GM19463 (cell line): Measurements from ENCODE around the gene NLRC3.
"Not testable (repeated sequence)": the region's sequence is repeated elsewhere in the genome, so short reads cannot be mapped to it uniquely, and the experiment has no call there.

ENCODE experiments used
- ATAC-seq: cut with Tn5 transposase; IDR thresholded peaks from one replicate; pipeline ENCODE4 v1.9.1; 2021; ENCODE audit warnings: mild to moderate bottlenecking, moderate library complexity; ENCODE audit not compliant: unreplicated experiment

Gene NLRC3

GRCh38 chr16:3519581-3519980, 57.6 kb downstream of the NLRC3 start:
- ATAC-seq = no peak

- ATAC-seq = no peak
Measured at GRCh38 chr16:3518986-3519348, 58.2 kb downstream of the NLRC3 start.

- ATAC-seq = no peak
Measured at GRCh38 chr16:3518292-3518985, 58.8 kb downstream of the NLRC3 start.

- ATAC-seq = no peak
Measured at GRCh38 chr16:3515897-3516296, 61.3 kb downstream of the NLRC3 start.

- ATAC-seq = no peak
Measured at GRCh38 chr16:3514621-3515020, 62.6 kb downstream of the NLRC3 start.

GRCh38 chr16:3513892-3514583, 63.2 kb downstream of the NLRC3 start:
- no peak for ATAC-seq

- ATAC-seq = no peak
Measured at GRCh38 chr16:3511286-3512180, 65.7 kb downstream of the NLRC3 start.

GRCh38 chr16:3510416-3510815, 66.8 kb downstream of the NLRC3 start:
- ATAC-seq = no peak

GRCh38 chr16:3509470-3509928, 67.7 kb downstream of the NLRC3 start:
- ATAC-seq = no peak

GRCh38 chr16:3508736-3509135, 68.5 kb downstream of the NLRC3 start:
- no peak for ATAC-seq

- ATAC-seq = no peak
Measured at GRCh38 chr16:3503523-3503922, 73.7 kb downstream of the NLRC3 start.

GRCh38 chr16:3501783-3502400, 75.3 kb downstream of the NLRC3 start:
- no peak for ATAC-seq

- not testable (repeated sequence) for ATAC-seq
Measured at GRCh38 chr16:3501412-3501761, 75.8 kb downstream of the NLRC3 start.

GRCh38 chr16:3498988-3499387, 78.2 kb downstream of the NLRC3 start:
- no peak for ATAC-seq

- no peak for ATAC-seq
Measured at GRCh38 chr16:3497771-3498170, 79.4 kb downstream of the NLRC3 start.

- ATAC-seq = no peak
Measured at GRCh38 chr16:3496386-3496785, 80.8 kb downstream of the NLRC3 start.

- ATAC-seq = no peak
Measured at GRCh38 chr16:3495176-3495575, 82.0 kb downstream of the NLRC3 start, which contains the start of gene C16orf90. Gene C16orf90, minus strand, starts transcription at chr16:3495489. Its CDS starts 68 bp downstream, at chr16:3495421.

GRCh38 chr16:3494386-3494973, 82.7 kb downstream of the NLRC3 start:
- no peak for ATAC-seq

GRCh38 chr16:3492356-3492755, 84.8 kb downstream of the NLRC3 start:
- ATAC-seq = no peak

- ATAC-seq = no peak
Measured at GRCh38 chr16:3490911-3491629, 86.1 kb downstream of the NLRC3 start.
